HG02678 (cell line): ENCODE data around the gene ETV3.
"Not testable (repeated sequence)": the region's sequence is repeated elsewhere in the genome, so short reads cannot be mapped to it uniquely, and the experiment has no call there.

Source experiments
- ATAC-seq: cut with Tn5 transposase; IDR thresholded peaks from one replicate; pipeline ENCODE4 v1.9.1; 2021; ENCODE audit warnings: mild to moderate bottlenecking, moderate library complexity; ENCODE audit not compliant: unreplicated experiment

ETV3 gene

DNA sequence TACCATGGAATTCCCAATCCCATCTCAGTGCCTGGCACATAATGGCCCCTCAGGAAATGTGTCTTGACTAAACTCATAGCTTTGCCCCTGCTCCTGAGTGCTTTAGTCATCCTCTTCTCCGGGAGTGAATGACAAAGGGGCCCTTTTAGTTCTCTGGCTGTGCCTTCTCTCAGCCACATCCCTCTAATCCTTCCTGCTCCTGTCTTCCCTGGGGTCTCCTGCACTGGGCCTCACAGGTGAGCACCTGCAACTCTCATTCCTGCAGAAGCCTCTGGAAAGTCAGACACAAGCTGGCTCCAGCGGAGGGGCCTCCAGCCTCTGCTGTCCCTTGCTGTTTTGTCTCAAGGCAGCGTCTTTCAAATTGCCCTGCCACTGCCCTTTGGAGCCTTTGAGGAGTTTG is 24.6 kb downstream of the ETV3 start:
- ATAC-seq = no peak

GRCh38 chr1:157113106-157113505 is 25.1 kb downstream of the ETV3 start:
- ATAC-seq = no peak

DNA sequence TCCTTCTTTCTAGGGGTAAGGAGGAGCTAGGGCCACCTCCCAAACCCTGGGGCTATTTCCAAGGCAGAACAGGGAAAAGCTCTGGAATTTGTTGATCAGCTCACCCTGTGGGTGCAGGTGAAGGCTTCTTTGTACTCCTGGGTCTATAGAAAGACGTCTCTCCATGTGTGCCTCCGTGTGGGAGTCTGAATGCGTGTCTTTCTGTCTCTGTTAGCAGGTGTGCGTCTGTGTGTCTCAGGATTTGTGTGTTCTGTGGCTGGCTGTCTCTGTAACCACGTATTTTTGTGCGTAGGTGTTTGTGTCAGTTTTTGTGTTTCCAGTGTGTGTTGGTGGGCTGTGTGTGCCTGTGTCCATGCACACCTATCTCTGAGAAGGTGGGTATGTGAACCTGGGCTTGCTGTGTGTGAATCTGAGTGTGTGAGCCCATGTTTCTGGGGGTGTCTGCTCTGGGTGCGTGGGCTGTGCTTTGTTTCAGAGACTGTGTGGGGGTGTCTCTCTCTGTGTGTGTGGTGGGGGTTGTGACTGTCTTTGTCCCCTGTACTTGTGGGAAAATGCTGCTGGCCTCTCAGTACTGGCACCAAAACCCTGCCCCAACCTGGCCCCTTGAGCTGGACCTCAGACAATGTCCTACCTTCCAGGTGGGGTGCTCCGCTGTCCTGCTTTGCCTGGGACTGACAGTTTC is 25.9 kb downstream of the ETV3 start:
- ATAC-seq = no peak

DNA sequence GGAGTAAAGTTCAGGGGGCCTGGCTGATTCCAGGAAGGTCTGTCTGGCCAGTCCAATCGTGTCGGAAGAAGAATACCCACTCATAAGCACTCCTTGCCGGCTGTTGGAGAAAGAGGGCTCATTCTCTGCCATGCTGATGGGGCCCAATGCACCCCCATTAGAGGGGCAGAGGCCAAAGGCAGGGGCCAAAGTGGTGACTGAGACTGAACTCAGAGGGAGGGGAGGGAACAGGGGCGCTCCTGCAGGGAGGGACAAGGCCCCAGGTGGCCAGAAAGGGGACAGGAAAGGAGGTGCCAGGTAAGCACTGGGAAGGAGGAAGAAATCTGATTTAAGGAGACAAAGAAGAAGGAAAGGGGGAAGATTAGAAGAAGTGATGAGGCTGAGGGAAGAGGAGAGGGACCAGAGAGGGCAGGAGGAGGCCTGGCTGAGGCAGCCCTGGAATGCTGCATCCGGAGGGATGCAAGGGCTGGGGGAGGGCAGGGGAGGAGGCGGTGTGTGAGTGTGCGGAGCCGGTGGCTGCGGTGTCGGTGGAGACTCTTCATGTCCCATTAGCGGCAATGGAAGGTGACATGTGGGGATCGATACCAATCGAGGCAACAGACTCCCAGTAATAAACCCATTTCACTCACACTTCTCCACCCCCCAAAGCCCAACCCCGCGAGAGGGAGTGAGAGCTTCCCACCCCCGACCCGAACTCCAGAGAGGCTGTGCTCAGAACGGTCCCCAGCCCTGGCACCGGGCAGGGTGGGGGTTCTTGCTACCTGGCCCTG is 26.6 kb downstream of the ETV3 start:
- ATAC-seq = no peak

DNA sequence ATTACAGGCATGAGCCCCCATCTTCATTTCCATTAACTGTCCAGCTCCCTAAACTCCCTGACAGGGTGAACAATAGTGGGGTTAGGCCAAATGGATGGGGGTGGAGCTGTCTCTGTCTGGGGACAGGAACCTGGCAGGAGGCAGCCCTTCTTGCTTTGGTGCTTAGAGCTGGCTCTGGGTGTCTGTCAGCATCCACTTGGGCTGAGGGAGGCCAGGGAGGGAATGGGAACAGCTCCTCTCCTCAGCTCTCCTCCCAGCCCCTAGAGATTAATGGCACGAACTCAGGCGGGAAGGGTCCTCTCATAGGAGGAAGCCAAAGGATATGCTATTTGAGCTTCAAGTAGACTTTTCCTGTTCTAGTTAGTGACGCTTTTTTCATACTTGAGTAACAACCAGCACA is 27.5 kb downstream of the ETV3 start:
- no peak for ATAC-seq

DNA sequence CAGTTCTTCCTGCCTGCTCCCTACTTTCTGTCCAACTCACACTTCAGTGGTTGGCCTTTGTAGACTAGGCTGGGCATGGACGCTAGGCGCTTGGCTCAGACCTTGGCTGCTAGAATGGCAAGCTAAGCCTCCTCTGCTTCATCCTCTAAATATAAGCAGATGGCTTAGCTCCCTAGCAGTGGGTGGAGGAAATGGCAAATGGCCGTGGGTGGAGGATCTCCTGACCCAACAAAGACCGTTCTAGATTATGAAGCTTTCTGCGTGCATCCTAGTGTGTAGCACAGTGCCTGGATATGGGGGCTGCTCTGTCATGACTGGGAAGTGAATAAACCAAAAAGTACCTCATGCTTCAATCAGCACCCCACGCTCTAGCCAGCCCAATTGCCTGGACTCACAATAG is 28.2 kb downstream of the ETV3 start:
- ATAC-seq = no peak

DNA sequence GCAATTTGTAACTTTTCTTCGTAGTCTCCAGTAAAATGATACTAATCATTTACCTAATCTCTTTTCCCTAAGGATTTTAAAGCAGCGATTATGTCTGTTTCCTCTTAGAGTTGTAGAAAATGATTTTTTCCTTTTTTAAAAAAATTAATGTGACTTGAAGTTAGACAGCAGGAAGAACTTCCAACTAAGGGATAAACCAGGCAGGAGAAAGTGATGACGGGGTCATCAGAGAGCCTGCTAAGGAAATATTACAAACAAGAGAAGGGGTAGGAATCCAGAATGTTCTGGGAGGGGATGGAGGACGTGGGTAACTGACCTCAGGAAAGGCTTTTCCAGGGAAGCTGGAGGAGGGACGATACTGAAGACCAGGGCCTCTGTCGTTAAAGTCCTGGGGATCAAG is 29.7 kb downstream of the ETV3 start:
- ATAC-seq = no peak

GRCh38 chr1:157107702-157108101 is 30.5 kb downstream of the ETV3 start:
- ATAC-seq = no peak

DNA sequence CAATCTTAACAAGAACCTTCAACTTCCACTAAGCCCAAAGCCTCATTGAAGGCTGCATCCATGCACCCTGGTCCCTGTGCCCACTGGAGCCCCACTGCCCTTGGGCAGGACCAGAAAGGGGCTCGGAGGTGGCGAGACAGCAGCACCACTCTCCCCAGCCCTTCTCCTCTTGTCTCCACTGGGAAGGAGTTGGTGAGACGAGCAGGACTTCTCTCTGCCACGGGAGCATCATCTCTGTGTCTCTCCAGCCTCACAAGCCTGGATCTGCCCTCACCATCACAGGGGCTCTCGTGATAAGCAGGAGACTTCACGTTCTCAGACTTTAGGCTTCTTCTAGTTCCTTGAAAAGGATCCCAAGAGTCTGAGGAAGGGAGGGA is 31.4 kb downstream of the ETV3 start:
- ATAC-seq = no peak

DNA sequence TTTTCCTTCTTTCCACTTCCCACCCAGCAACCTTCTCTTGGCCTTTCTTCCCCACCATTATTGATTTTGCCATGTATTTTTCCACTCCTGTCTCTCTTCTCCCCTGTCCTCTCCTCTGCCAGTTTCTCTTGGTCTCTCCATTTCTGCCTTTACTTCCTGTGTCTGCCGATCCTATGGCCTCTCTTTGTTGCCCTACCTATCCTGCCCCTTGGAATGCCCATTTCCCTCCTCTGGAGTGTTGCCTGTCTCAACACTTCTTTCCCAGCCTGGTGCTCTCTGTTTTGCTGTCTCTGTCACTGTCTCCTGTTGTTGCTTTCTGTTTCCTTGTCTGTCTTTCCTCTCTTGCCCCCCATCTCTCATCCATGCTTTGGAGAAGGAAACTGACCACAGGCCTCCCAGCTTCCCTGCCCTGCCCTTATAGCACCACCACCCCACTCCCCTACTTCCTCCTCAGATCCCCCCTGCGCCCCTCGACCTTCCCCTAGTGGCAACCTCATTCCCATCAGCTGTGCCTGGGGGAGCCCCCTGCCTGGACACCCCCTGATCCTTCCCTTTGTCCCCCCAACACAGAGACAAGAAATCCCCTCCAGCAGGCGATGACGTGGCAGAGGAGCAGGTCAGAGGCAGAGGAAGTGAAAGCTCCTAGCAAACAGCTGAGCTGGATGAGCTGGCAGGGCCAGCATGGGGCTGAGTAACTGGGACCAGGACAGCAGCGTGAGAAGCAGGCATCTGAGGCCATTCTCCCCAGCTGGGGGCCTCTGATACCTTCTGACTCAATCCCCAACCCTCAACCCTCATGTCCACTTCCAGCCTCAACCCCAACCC is 32.0 kb downstream of the ETV3 start:
- ATAC-seq = peak; percentile 93

GRCh38 chr1:157105298-157105987 is 32.8 kb downstream of the ETV3 start:
- ATAC-seq = no peak

DNA sequence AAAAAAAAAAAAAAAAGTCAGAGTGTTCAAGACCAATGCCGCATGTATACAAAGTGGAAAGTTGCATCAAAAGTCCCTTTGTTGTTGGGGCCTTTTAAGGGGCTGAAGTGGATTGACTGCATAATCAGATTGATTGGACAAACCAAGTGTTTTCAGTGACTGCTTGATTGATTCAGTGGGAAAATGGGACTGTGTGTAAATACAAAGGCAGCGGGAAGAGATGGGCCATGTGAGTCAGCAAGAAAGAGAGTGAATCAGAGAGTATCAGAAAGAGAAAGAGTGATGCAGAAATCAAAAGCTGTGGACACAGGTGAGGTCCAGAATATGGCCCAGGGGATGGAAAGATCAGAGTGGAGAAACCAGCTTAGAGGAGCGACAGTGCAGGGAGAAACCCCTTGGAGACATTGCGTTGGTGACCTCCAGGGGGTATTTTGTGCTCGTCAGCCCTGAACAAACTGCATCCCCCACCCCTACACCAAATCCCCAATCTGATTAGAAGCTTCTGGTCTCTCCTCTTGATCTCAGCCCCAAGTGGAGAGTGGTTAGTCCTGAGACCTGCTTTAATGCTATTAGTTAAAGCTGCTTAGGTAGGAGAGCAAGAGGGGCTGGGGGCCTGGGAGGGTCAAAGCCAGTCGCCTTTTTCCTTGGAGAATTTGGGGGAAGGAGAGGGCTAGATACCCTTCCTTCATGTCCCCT is 33.4 kb downstream of the ETV3 start:
- ATAC-seq = no peak

GRCh38 chr1:157103268-157103667 is 34.9 kb downstream of the ETV3 start:
- ATAC-seq = no peak

DNA sequence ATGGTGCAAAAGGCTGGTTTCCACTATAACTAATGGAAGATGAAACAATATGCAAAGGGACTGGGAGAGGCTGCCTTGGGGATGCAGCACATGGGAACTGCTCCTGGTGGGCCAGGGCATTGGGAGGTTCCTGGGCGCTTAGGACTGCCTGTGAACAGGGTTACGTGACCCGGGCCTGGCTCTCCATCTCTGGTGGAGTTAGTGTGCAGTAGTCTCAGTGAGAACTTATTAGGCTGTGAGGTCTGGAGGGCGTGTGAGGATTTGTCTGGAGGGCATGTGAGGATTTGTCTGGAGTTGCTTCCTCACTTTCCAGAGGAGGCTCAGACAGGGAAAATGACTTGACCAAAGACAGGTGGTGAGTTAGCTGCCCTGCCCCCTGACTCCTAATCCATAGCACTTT is 37.0 kb downstream of the ETV3 start:
- no peak for ATAC-seq

GRCh38 chr1:157099633-157100009 is 38.6 kb downstream of the ETV3 start, which contains the start of gene ETV3L:
TSS of gene ETV3L (minus strand) at chr1:157099808. CDS start at chr1:157099523, 285 bp downstream.
- ATAC-seq = no peak

DNA sequence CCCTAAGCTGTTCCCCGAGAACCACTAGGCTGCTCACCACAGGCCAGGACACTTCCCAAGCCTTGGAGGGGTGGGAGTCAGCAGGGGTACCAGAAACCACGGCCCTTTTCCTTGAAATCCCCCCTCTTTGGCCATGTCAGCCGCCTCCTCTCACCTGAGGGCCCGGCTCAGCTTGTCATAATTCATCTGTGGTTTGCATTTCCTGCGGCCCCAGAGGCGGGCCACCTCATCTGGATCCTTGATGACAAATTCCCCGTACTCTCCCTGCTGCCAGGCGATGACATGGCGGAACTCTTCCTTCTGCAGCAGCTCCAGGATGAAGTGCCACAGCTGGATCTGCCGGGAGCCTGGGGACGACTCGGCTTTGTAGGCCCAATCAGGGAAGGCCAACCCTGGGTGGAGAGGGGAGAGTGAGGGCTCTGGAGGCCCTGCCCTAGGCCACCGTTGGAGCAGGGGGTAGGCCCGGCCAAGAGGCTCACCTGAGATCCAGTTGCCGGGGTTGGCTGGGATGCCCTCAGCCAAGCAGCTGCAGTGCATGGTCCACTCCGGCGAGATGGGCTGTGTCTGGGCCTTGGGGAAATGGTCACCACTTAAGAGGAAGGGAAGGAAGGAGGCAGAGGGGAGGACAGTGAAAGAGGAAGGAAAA is 39.1 kb downstream of the ETV3 start:
- not testable (repeated sequence) for ATAC-seq

- ATAC-seq = no peak
Measured at GRCh38 chr1:157098519-157098918, 39.7 kb downstream of the ETV3 start.

- ATAC-seq = no peak
Measured at GRCh38 chr1:157097692-157098091, 40.5 kb downstream of the ETV3 start.

GRCh38 chr1:157096881-157097280 is 41.3 kb downstream of the ETV3 start:
- ATAC-seq = no peak

GRCh38 chr1:157095551-157095950 is 42.6 kb downstream of the ETV3 start:
- no peak for ATAC-seq
